GM21786 (cell line): ENCODE data around the gene TFEC.
"Not testable (repeated sequence)": the region's sequence is repeated elsewhere in the genome, so short reads cannot be mapped to it uniquely, and the experiment has no call there.

Experiments
- ATAC-seq: cut with Tn5 transposase; IDR thresholded peaks from one replicate; pipeline ENCODE4 v1.9.1; 2021; ENCODE audit not compliant: unreplicated experiment

TFEC gene

DNA sequence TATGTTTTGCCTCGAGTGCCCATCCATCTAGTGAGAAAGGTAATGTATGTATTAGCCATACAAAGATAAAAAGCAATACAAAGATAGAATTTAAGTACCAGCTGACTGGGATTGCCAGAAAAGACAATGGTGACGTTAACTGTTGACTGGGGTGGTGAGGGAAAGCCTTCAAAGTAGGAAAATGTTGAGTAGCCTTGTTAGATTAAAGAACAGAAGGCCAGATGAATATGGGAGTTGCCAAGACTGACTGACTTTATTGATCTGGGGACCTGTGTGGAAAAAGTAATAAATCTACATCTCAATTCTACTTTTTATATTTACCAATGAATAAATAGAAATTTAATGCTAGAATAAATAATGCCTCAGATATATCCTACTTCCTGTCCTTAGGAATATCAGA lies 97.7 kb downstream of the TFEC start:
- ATAC-seq, result no peak

DNA sequence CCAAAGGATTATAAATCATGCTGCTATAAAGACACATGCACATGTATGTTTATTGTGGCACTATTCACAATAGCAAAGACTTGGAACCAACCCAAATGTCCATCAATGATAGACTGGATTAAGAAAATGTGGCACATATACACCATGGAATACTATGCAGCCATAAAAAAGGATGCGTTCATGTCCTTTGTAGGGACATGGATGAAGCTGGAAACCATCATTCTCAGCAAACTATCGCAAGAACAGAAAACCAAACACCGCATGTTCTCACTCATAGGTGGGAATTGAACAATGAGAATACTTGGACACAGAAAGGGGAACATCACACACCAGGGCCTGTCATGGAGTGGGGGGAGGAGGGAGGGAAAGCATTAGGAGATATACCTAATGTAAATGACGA lies 100.4 kb downstream of the TFEC start:
- not testable (repeated sequence) for ATAC-seq

DNA sequence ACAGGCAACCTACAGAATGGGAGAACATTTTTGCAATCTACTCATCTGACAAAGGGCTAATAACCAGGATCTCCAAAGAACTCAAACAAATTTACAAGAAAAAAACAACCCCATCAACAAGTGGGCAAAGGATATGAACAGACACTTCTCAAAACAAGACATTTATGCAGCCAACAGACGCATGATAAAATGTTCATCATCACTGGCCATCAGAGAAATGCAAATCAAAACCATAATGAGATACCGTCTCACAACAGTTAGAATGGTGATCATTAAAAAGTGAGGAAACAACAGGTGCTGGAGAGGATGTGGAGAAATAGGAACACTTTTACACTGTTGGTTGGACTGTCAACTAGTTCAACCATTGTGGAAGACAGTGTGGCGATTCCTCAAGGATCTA lies 100.8 kb downstream of the TFEC start:
- not testable (repeated sequence) for ATAC-seq

DNA sequence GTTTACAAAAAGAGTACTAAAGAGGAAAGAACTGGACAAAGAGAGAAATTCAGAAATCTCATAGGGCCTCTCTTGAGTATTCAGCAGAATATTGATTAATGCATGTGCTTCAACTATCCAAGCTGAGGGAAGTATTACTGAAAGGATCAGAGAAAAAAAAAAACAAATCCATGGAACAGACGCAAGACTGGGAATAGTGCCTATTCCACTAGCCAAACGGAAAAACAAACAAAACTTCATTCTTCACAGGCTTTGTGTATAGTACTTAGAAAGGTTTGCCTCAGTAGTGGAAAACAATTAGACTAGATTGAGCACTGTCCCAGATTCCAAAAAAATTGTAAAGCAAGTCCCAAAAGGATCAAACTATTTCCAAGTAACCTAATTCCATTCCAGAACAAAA lies 106.2 kb downstream of the TFEC start:
- ATAC-seq, result no peak

DNA sequence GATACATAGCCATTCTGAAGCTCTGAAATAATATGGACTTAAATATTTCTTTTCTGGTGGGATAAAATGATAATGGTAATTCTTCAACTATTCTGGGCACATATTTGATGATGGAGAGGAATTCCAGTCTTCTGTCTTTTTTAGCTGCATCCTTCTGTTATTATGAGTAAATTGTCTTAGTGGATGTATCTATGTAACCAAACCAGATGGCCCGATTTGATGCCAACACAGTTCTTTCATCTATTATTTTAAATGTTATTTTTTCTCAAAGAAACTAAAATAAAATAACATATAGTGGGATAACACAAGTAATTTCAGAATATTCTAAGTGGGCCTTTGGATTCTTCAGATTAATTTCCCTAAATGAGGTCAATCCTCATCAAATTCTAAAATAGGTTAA lies 110.2 kb downstream of the TFEC start:
- no peak for ATAC-seq

DNA sequence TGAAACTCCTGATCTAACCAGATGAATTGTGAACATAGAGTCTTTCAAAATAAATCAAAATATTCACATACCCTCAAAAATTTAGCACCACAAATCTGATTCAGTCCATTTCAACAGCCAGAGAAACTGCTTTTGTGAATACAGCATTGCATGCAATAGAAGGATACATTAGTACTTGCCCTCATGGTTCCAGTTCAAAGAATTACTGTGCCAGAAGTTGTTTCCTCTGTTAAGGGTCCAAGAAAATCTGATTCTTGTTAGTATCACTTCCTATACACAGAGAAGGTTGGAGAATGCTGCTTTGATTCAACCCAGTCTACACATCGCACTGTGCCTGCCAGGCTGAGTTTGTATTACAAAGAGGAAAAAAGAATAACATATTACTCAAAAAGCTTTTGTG lies 115.6 kb downstream of the TFEC start:
- ATAC-seq, result no peak

DNA sequence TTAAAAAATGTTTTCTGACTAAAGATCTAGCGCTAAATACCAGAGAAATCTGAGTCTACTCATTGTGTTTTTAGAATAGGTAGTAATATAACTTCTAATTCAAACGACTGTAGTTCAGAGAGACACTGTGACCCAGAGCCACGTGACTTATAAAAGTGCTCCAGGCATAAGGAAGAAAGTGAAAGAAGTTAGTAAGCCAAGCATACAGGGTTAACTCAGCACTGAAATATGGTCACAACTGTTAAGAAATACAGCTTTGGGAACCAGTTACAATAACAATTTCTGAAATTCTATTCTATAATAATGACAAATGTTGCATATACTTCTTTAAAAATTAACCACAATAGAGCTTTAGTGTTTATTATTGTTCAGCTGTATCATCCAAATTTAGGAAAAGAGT lies 119.1 kb downstream of the TFEC start:
- ATAC-seq, result no peak

DNA sequence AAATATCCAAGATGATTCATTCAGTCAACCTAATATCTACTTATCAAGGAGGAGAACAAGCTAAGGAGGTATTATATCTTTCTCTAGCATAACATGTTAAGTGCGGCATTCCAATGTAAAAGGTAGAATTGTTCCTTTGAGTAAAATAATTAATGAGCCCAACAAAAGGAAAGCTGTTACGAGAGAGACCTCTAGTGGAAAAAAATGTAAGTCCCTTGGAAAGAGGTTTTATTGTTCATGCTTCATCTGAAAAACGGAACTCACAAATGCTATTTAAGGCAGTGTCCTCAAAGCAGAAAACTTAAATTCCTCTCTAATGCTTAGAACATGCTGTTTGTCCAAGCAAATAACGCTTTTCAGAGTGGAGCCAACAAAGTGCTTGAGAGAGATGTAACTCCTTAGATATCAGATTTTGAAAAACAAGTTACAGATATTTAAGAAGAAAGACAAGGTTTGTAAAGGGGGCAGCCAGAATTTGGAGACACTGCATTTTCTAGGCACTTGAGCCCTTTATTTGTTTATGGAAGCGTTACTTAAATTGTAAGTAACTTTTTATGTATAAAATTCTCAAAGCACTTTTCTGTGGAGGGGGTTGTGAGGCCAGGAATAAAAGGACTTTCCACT lies 119.9 kb downstream of the TFEC start:
- ATAC-seq, result peak; percentile 61

DNA sequence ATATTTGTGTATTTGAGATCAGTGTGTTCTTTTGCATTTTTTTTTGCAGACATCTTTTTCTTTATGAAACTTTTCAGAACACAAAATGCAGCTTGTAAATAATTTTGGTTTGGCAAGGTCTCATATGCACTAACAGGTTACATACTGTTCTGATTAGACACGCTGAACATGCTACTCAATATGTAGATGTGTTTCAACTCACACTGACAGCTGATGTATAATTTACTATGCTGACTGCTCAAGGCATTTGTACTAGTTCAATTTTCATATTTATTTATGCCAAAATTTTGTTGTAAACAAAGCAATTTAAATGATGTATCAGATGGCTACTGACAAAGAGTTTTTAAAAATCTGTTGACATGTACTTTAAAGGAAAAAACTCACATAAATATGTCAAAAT lies 123.8 kb downstream of the TFEC start:
- no peak for ATAC-seq

DNA sequence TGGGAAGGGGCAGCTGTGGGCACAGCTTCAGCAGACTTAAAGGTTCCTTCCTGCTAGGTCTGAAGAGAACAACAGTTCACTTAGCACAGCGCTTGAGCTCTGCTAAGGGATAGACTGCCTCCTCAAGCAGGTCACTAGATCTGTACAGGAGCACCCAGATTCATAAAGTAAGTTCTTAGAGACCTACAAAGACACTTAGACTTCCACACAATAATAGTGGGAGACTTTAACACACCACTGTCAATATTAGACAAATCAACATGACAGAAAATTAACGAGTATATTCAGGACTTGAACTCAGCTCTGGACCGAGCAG lies 140.9 kb downstream of the TFEC start:
- ATAC-seq, result no peak

DNA sequence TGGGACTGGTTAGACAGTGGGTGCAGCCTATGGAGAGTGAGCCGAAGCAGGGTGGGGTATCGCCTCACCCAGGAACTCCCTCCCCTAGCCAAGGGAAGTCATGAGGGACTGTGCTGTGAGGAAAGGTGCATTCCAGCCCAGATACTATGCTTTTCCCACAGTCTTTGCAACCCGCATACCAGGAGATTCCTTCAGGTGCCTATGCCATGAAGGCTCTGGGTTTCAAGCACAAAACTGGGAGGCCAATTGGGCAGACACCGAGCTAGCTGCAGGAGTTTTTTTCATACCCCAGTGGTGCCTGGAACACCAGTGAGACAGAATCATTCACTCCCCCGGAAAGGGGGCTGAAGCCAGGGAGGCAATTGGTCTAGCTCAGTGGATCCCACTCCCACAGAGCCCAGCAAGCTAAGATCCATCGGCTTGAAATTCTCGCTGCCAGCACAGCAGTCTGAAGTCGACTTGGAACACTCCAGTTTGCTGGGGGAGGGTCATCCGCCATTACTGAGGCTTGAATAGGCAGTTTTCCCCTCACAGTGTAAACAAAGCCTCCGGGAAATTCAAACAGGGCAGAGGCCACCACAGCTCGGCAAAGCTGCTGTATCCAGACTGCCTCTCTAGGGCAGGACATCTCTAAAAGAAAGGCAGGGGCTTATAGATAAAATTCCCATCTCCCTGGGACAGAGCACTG lies 141.4 kb downstream of the TFEC start:
- no peak for ATAC-seq

DNA sequence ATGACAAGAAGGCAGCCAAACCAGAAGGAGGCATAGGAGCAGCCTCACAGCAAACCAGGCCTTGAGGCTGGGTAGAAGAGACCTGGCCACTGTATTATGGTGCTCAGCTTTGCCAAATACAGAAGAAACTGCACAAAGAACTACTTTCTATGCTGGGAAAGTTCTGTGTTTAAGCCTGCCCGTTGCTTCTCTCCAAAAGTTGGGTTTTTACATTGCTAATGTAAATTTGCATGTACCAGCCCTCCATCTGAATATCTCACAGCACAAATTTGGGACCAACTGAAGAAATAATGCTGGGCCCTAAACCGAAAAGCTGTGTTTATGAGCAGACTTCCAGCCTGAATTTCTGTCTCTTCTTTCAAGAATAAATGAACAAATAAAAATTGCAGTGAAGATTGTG lies 145.0 kb downstream of the TFEC start:
- no peak for ATAC-seq
